Mucosa of descending colon (tissue), 3 donors: ENCODE results near the gene MAFG. TPM values are rescaled to one million over a fixed set of nuclear protein-coding genes. Genes with fewer than 3 reads are reported as not detected.
A peak's percentile ranks its signal among the peaks of the same experiment; 100 is the strongest.

Source experiments
- ATAC-seq: fragments of 200-7000 bp; cut with Tn5 transposase; one replicate; pipeline ENCODE4 v1.9.1; 2020; ENCODE audit warnings: mild to moderate bottlenecking, moderate library complexity
- DNase-seq, 3 donors: peaks; one replicate each; pipeline ENCODE4 v3.0.0-alpha.2; 2020
- H3K36me3 ChIP-seq: fragments of 200-600 bp; one replicate; pipeline ENCODE4 v1.8.0; 2021; ENCODE audit warnings: low read depth, mild to moderate bottlenecking
- H3K4me1 ChIP-seq: fragments of 200-600 bp; one replicate; pipeline ENCODE4 v1.8.0; 2021; ENCODE audit warnings: low read depth, mild to moderate bottlenecking
- H3K4me3 ChIP-seq: fragments of 200-600 bp; one replicate; pipeline ENCODE4 v1.8.0; 2021; ENCODE audit warnings: mild to moderate bottlenecking
- H3K9me3 ChIP-seq: fragments of 200-600 bp; one replicate; pipeline ENCODE4 v1.8.0; 2021; ENCODE audit warnings: mild to moderate bottlenecking
- CTCF ChIP-seq: fragments of 200-600 bp; IDR thresholded peaks from one replicate; pipeline ENCODE4 v1.8.0; 2022; ENCODE audit warnings: antibody characterized with exemption, mild to moderate bottlenecking
- intact Hi-C, 2 donors: fragments of 100-400 bp; cut with DNase I in 1 of 2; cut with micrococcal nuclease in 1 of 2; formaldehyde crosslinking; loops; one replicate each; pipeline versions ENCODE4 v1.11.0 to v1.11.1; 2022; cut with DNase I, micrococcal nuclease
- total RNA-seq, 3 donors: library from RNA; stranded (reverse); fragmentation: NEBNext Ultra II Directional in 2 of 3; extraction: Animal tissue kit (Norgen Biotek cat#: 25700) in 2 of 3; gene quantifications; one replicate each; pipeline versions ENCODE4 v1.2.1 to v1.2.4, GENCODE V29; 2021 to 2023
- donor health status: DM: no; HTN: no; CAD: no; lungs with moderate emphysema.
- donor health status: DM: no; HTN: no; CAD: no.
- donor health status: DM: no; HTN: yes; CAD: no.

MAFG gene
- total RNA-seq, 3 donors from 2014 or later, result 17.4 to 34.0 (median 21.1) TPM

GRCh38 chr17:81903415-81903831 lies 24.1 kb downstream of the MAFG start:
- ATAC-seq, result no peak
- intact Hi-C loops, result no loop called here
- no peak for DNase-seq
- peaks cover 10% of the 10 kb centered on the region for H3K4me1 ChIP-seq
- H3K4me3 ChIP-seq, result no peak overlapping the region
- H3K36me3 ChIP-seq, result no peaks in the 10 kb centered on the region
- H3K9me3 ChIP-seq, result no peaks in the 10 kb centered on the region
- no peak for TF ChIP-seq CTCF

- TF ChIP-seq CTCF, result no peak
- DNase-seq (peak in 2 of 3 donors; percentile 39 to 54), ATAC-seq (peak; percentile 40)
- Histone ChIP-seq H3K9me3 (no peaks in the 10 kb centered on the region), H3K4me1 (peaks cover 10% of the 10 kb centered on the region), H3K36me3 (no peaks in the 10 kb centered on the region), H3K4me3 (no peak overlapping the region)
- intact Hi-C loops, result no loop called here
Measured at GRCh38 chr17:81902653-81903414, 24.7 kb downstream of the MAFG start.

- peak in 2 of 3 donors; percentile 52 to 58 for DNase-seq
- H3K4me1 ChIP-seq, result peaks cover 10% of the 10 kb centered on the region
- H3K4me3 ChIP-seq, result no peak within 1 kb of the TSS
- peak; percentile 65 for ATAC-seq
- no peaks in the 10 kb centered on the region for H3K36me3 ChIP-seq
- intact Hi-C loops, result no loop called here
- H3K9me3 ChIP-seq, result no peaks in the 10 kb centered on the region
- no peak for TF ChIP-seq CTCF
Measured at GRCh38 chr17:81902023-81902652, 25.4 kb downstream of the MAFG start, which contains the start of gene NPB. NPB (plus strand) TSS chr17:81902238; CDS start chr17:81902278, 40 bp downstream.

GRCh38 chr17:81901167-81902022 lies 26.1 kb downstream of the MAFG start:
- no peak for TF ChIP-seq CTCF
- intact Hi-C loops, result no loop called here
- peak; percentile 4 for ATAC-seq
- no peak for DNase-seq
- H3K9me3 ChIP-seq, result no peaks in the 10 kb centered on the region
- peaks cover 10% of the 10 kb centered on the region for H3K4me1 ChIP-seq
- H3K36me3 ChIP-seq, result no peaks in the 10 kb centered on the region
- no peak overlapping the region for H3K4me3 ChIP-seq

GRCh38 chr17:81900181-81900820 lies 27.2 kb downstream of the MAFG start:
- intact Hi-C loops, result no loop called here
- no peak for ATAC-seq
- TF ChIP-seq CTCF, result no peak
- no peak for DNase-seq
- Histone ChIP-seq H3K4me3 (no peak overlapping the region), H3K9me3 (no peaks in the 10 kb centered on the region), H3K36me3 (no peaks in the 10 kb centered on the region), H3K4me1 (peaks cover 10% of the 10 kb centered on the region)
